ENCODE data around the gene PTPRZ1. TPM values are rescaled to one million over a fixed set of nuclear protein-coding genes. Genes with fewer than 3 reads are reported as not detected.

PTPRZ1 gene
- total RNA-seq, 2 donors from 2014 or later: 2.6 to 3.0 TPM

- Histone ChIP-seq H3K27ac (no peak overlapping the region), H3K4me1 (no peaks in the 10 kb centered on the region), H3K27me3 (no peaks in the 10 kb centered on the region), H3K4me3 (no peak overlapping the region), H3K36me3 (no peaks in the 10 kb centered on the region), H3K9me3 (no peaks in the 10 kb centered on the region)
- DNase-seq (ENCODE audit: low spot score): no peak
- no peak for TF ChIP-seq CTCF (IDR thresholded peaks at IDR 0.05)
These were observed 41.8 kb downstream of the PTPRZ1 start for GRCh38 chr7:121914676-121915279.

GRCh38 chr7:121916211-121916610, 43.2 kb downstream of the PTPRZ1 start:
- Histone ChIP-seq H3K27ac (no peak overlapping the region), H3K4me1 (no peaks in the 10 kb centered on the region), H3K4me3 (no peak overlapping the region), H3K27me3 (no peaks in the 10 kb centered on the region), H3K36me3 (no peaks in the 10 kb centered on the region), H3K9me3 (no peaks in the 10 kb centered on the region)
- DNase-seq (ENCODE audit: low spot score): no peak
- TF ChIP-seq CTCF (IDR thresholded peaks at IDR 0.05): no peak

- Histone ChIP-seq H3K4me1 (no peaks in the 10 kb centered on the region), H3K4me3 (no peak overlapping the region), H3K27me3 (no peaks in the 10 kb centered on the region), H3K9me3 (no peaks in the 10 kb centered on the region), H3K27ac (no peak overlapping the region), H3K36me3 (no peaks in the 10 kb centered on the region)
- no peak for DNase-seq (ENCODE audit: low spot score)
- TF ChIP-seq CTCF (IDR thresholded peaks at IDR 0.05): no peak
These were observed 47.0 kb downstream of the PTPRZ1 start for GRCh38 chr7:121919986-121920385.

GRCh38 chr7:121924269-121925186, 51.6 kb downstream of the PTPRZ1 start:
- Histone ChIP-seq H3K4me3 (no peak overlapping the region), H3K36me3 (no peaks in the 10 kb centered on the region), H3K27ac (no peak overlapping the region), H3K9me3 (no peaks in the 10 kb centered on the region), H3K27me3 (no peaks in the 10 kb centered on the region), H3K4me1 (no peaks in the 10 kb centered on the region)
- no peak for DNase-seq (ENCODE audit: low spot score)
- TF ChIP-seq CTCF (IDR thresholded peaks at IDR 0.05): no peak

- DNase-seq (ENCODE audit: low spot score): no peak
- Histone ChIP-seq H3K4me1 (no peaks in the 10 kb centered on the region), H3K36me3 (no peaks in the 10 kb centered on the region), H3K27ac (no peak overlapping the region), H3K9me3 (no peaks in the 10 kb centered on the region), H3K4me3 (no peak overlapping the region), H3K27me3 (no peaks in the 10 kb centered on the region)
- TF ChIP-seq CTCF (IDR thresholded peaks at IDR 0.05): no peak
These were observed 58.4 kb downstream of the PTPRZ1 start for GRCh38 chr7:121931149-121931902.

Data from right atrium auricular region (tissue), 2 donors.